Activated gamma-delta T cell treated with Interleukin-2 at 50 U/mL for 16 hours (primary cell): ENCODE measurements around the gene OGDH.
A peak's percentile ranks its signal among the peaks of the same experiment; 100 is the strongest.
"Not testable (repeated sequence)": the region's sequence is repeated elsewhere in the genome, so short reads cannot be mapped to it uniquely, and the experiment has no call there.

Source experiments
- DNase-seq: peaks from one replicate; pipeline ENCODE4 v3.0.0-alpha.2; 2020

Gene OGDH

DNA sequence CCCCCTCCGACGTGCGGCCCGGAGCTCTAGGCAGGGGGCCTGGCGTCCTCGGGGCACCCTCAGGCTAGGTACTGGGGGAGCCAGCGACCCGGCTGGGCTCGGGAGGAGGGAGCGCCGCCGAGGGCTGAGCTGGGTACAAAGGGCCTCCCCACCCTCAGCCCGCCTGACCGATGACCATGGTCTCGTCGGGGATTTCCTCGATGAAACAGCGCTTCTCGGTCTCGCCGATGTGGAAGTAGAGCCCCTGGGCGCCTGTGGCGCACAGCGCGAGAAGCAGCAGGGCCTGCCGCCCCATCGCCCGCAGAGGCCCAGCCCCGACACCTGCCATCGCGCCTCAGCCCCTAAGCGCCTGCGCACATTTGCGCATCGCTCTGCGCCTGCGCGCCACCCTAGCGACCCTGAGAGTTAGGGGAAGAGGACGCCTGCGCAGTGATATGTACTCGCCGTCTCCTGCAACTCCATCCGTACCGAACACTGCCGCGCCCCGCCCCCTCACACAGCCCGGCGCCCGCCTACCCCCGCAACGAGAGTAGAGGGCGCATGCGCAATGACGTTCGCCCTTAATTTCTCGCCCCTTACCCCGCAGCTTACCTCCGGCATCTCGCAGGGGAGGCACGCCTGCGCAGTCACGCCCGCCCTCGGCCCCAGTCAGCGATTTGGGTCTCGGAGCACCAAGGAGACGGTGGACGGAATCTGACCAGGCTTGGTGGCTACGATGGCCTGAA lies 24.4 kb upstream of the OGDH start, which contains the start of gene TMED4:
Gene TMED4 (minus strand): TSS at position 353 of the 725 bp plus-strand sequence. CDS start 25 bp downstream, at position 328.
- DNase-seq: peak; percentile 100

DNA sequence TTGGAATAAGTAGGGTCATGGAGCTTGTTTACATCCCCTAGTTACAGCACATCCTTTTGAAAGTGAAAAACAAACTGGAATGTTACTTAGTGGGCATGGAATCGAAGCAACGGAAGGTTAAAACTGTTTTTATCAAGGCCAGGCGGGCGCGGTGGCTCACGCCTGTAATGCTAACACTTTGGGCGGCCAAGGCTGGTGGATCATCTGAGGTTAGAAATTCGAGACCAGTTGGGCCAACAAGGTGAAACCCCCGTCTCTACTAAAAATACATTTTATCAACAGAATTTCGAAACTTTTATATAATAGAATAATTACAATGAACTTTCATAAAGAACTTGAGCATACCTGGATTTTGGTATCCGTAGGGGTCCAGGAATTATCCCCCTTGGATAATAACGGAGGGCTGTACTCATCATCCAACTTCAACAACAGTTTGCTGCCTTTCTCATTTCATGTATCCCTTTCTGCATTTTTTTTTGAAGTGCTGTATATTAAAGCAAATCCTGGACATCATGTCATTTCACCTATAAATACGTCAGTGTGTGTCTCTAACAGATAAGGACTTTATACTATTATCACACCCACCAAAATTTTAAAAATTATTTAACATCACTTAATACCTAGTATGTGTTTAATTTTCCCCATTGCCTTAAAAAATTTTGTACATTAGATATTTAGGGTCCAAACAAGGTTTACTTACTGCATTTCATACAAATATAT lies 23.1 kb upstream of the OGDH start:
- no peak for DNase-seq

DNA sequence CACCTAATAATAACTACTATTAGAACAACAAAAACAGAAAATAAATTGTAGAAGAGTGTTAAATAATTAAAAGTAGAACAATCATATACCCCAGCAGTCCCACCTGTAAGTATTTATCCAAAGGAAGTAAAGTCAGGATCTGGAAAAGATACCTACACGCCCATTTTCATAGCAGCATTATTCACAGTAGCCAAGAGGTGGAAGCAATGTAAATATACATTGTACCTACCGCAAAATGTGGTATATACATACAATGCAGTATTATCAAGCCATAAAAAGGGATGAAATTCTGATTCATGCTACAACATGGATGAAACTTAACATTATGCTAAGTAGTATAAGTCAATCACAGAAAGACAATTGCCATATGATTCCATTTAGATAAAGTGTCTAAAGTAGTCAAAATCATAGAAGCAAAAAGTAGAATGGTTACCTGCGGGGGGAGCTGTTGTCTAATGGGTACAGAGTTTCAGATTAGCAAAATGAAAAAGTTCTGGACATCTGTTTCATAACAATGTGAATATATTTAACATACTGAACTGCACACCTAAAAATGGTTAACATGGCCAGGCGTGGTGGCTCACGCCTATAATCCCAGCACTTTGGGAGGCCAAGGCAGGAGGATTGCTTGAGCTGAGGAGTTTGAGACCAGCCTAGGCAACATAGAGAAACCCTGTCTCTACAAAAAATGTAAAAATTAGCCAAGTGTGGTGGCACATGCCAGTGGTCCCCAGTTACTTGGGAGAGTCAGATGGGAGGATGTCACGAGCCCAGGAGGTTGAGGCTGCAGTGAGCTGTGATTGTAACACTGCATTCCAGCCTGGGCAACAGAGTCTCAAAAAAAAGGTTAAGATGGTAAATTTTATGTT lies 18.4 kb upstream of the OGDH start:
- peak; percentile 68 for DNase-seq

DNA sequence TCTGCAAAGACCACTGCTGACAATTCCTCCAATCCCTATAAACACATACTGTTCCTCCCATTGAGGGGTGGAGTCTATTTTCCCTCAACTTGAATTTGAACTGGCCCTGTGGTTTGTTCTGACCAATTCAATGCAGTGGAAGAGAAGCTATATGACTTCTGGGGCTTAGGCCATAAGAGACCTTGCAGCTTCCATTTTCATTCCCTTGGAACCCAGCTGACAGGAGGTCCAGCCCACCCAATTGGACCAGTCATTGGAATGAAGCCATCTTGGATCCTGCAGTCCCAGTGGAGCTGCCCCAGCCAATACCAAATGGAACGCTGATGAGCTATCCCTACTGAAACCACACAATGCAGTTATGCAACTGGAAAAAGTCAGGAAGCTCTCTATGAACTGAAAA lies 15.5 kb upstream of the OGDH start:
- no peak for DNase-seq

DNA sequence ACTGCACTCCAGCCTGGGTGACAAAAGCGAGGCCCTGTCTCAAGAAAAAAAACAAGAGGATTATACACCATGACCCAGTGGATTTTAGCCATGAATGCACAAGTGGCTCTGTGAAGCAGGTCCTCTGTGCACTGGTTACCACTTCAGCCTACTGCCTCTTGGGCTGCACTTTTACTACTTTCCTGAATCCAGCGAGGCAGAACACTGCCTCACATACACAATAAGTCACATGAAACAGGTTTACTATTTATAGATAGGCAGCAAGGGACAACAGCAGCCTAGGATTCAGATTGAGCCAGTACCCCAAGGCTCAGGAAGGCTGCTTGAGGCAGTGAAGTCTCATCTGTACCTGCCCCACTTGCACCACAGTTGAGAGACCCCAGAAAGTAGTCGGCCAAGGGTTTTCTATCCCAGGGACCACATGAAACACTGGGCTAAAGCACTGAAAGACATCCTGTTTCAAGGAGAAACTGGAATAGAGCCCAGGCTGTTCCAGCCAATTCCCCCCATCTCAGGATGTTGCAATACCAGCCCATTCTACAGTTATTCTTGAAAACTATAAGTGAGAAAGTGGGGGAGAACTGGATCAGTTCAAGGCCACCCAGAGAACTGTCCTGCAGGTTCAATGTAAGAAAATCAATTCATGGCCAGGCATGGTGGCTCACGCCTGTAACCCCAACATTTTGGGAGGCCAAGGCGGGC lies 10.3 kb upstream of the OGDH start:
- no peak for DNase-seq

DNA sequence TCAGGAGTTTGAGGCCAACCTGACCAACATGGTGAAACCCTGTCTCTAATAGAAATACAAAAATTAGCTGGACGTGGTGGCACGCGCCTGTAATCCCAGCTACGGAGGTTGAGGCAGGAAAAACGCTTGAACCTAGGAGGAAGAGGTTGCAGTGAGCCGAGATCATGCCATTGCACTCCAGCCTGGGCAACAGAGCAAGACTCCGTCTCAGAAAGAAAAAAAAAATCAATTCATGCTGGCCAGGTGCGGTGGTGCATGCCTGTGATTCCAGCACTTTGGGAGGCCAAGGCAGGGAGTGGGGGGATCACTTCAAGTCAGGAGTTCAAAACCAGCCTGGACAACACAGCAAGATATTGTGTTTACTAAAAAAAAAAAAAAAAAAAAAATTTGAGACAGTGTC lies 9.2 kb upstream of the OGDH start:
- DNase-seq: not testable (repeated sequence)

DNA sequence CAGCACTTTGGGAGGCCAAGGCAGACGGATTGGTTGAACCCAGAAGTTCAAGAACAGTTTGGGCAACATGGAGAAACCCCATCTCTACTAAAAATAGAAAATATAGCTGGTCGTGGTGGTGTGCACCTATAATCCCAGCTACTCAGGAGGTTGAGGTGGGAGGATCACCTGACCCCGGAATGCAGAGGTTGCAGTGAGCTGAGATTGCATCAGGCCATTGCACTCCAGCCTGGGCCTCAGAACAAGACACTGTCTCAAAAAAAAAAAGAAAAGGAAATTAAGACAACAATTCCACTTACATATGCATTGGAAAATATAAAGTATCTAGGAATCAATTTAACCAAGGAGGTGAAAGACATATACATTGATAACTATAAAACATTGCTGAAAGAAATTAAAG lies 7.2 kb upstream of the OGDH start:
- no peak for DNase-seq

DNA sequence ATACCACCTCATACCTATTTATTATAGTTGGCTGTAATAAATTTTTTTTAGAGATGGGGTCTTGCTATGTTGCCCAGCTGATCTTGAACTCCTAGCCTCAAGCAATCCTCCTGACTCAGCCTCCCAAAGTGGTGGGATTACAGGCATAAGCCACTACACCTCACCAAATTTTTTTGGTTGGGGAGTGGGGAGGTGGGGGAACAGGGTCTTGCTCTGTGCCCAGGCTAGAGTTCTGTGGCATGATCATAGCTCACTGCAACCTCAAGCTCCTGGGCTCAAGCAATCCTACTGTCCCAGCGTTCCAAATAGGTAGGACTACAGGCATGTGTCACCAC lies 3.9 kb upstream of the OGDH start:
- DNase-seq: no peak

DNA sequence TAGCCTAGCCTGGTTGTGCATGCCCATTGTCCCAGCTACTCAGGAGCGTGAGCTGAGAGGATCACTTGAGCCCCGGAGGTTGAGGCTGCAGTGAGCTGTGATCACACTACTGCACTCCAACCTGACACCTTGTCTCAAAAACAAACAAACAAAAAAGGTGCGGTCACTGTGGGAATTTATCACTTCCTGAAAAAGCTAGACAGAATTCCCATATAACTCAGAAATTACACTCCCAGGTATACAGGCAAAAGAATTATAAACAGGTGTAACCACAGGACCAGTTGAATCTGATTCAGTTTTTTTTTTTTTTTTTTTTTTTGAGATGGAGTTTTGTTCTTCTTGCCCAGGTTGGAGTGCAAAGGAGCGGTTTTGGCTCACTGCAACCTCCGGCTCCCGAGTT lies 3.2 kb upstream of the OGDH start:
- DNase-seq: no peak

DNA sequence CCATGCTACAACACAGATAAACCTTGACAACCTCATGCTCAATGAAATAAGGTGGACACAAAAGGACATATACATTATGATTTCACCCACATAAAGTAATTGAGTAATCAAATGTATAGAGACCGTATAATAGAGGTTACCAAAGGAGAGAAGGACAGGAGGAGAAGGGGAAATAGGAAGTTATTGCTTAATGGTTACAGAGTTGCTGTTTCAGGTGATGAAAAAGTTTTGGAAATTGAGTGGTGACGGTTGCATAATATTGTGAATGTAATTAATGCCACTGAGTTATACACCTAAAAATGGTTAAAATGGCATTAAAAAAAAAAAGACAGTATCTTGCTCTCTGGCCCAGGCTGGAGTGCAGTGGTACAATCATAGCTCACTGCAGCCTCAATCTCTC lies 1.5 kb upstream of the OGDH start:
- no peak for DNase-seq

DNA sequence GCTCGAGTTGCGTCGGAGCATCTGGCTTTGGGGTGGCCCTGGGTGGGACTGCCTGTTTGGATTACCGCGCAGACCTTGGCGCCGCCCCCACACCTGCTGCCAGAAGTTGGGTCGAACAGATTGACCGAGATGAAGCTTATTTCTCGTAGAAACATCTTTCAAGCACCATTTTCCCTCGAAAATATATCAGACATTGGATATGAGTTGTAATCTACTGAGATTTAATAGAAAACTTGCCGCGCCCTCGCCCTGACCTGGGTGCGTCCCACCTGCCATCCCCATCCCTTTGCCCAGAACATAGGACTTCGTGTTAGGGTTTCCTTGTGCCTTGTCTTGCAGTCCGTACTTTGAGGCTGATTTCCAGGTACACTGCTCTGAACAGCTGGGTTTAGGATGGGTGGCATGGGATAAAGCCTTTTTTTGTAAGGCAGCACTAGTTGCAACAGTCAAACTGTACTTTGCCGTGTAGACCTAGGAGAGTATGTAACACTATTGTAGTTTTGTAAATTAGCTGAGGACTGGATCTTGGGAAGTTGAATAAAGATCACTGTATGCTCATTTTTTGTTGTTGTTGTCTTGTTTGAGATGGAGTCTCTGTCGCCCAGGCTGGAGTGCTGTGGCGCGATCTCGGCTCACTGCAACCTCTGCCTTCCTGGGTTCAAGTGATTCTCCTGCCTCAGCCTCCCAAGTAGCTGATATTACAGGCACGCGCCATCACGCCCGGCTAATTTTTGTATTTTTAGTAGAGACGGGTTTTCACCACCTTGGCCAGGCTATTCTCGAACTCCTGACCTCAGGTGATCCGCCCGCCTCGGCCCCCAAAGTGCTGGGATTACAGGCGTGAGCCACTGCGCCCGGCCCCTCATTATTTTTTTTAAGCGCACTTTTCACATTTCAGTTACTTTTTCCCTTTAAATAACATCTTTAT lies 978 bp downstream of the OGDH start:
- DNase-seq: no peak

DNA sequence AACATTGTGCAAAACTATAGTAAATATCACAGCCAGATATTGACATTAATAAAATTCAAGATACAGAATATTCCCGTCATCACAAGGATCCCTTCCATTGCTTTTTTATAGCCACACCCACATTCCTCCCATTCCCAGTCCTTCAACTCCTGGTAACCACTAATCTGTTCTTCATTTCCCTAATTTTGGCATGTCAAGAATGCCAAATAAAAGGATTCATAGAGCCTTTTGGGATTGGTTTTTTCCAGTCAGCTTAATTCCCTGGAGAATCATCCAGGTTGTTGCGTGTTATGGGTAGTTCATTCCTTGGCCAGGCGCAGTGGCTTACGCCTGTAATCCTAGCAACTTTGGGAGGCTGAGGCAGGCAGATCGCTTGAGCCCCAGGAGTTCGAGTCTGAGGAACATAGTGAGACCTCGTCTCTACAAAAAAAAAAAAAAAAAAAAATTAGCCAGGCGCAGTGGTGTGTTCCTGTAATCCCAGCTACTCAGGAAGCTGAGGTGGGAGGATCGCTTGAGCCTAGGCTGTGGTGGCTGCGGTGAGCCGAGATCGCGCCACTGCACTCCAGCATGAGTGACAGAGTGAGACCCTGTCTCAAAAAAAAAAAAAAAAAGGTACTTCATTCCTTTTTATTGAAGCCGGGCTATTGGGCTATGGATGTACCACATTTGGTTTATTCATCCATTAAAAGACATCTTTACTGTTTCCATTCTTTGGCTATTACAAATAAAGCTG lies 2.7 kb downstream of the OGDH start:
- no peak for DNase-seq

DNA sequence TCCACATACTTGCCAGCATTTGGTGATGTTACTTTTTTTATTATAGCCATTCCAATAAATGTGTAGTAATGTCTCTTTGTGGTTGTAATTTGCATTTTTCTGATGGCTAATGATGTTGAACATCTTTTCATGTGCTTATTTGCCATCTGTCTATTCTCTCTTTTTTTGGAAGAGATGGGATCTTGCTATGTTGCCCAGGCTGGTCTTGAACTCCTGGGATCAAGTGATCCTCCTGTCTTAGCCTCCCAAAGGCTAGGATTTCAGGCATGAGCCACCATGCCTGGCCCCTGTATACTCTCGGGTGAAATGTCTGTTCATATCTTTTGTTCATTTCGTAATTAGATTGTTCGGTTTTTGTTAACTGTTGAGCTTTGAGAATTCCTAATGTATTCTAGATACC lies 3.4 kb downstream of the OGDH start:
- no peak for DNase-seq

DNA sequence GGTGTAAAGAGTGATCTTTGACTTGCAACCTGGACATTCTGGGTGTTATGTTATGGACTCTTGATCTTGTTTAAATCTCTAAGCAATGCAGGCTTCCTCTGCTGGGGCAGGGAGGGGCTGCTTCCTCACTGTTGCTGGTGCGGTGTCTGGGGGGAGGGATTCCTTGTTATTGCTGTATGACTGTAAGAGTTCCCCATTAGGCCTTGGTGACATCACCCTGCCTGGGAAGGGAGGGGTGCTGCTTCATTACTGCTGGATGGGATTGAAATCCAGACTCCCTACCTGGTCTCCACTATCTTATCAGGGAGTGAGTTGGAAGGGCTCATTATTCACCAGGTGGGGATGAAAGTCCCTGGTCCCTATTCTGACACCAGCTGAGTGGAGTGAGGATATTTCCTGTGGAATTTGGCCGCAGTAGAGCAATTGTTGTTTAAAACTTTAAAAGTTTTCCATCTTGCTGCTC lies 8.8 kb downstream of the OGDH start:
- no peak for DNase-seq

DNA sequence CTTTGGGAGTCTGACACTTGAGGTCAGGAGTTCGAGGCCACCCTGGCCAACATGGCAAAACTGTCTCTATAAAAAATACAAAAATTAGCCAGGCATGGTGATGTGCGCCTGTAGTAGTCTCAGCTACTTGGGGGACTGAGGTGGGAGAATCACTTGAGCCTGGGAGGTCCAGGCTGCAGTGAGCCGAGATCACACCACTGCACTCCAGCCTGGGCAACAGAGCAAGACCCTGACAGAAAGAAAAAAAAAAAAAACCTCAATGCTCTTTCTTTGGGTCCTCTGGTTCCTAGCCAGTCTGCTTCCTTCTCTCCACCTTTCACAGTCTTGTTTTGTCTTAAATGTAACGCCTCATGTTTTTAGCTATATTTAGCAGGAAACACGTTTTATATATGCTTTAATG lies 9.4 kb downstream of the OGDH start:
- no peak for DNase-seq

DNA sequence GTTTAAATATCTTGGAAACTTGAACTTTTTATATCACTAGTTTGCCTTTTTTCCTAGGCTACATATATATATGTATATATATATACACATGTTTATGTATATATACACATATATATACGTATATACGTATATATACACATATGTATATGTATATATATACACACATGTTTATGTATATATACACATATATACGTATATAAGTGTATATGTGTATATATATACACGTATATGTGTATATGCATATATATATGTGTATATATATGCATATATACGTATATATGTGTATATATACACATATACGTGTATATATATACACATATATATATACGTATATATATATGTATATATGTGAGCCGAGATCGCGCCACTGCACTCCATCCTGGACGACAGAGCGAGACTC lies 10.1 kb downstream of the OGDH start:
- no peak for DNase-seq

DNA sequence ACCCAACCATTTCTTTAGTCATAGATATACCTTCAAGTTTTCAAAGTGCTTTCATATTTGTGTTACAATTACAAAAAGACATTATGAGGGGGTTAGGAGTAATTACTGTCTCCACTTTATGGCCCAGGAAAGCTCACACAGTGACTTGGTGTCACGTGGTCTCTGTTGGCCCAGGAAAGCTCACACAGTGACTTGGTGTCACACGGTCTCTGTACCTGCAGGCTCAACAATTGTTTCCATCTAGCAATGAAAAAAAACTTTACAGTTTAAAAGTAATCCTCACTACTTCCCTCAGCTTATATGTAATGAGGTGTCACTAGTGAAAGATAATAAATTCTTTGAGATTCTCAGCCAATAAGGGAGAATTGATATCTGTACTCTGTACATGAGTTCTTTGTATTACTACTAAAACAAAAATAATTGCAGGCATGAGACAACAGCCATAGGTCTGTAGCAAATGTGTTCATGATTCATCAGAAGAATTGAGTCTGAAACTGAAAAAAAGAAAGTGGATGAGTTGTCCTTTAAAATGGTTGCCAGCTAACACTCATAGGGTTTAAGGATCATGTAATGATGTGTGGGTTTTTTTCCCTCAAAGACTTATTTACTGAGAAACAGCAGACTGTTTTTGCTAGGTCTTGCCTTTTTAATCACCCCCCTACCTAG lies 10.9 kb downstream of the OGDH start:
- no peak for DNase-seq

DNA sequence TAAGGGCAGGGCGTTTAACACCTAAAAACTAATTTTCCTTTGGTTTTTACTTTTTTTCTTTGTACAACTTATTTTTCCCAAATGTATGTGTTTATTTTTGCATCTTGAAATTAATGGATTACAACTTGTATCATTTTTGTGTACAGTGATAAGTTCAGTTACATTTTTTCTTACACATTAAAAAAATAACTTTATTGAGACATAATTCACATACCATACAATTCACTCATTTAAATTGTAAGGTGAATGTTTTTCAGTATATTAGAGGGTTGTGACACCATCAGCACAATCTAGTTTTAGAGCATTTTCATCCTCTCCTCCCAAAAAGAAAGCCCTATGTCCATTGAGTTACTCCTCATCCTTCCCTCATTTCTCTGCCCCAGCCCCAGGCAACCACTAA lies 11.6 kb downstream of the OGDH start:
- no peak for DNase-seq

DNA sequence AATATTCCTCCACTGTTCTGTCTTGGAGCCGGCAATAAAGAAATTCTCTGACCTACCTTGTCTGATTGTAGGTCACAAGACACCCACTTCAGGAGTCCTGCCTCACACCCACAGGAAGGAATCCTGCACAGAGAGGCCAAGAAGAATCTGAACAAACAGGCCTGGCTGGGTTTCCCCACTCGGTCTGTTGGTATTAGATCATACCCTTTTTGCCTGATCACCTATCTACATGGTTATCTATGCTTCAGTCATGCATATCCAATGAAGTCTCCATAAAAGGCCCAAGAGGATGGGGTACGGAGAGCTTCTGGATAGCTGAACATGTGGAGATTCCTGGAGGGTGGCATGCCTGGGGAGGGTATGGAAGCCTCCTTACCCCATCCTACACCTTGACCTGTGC lies 12.3 kb downstream of the OGDH start:
- no peak for DNase-seq

DNA sequence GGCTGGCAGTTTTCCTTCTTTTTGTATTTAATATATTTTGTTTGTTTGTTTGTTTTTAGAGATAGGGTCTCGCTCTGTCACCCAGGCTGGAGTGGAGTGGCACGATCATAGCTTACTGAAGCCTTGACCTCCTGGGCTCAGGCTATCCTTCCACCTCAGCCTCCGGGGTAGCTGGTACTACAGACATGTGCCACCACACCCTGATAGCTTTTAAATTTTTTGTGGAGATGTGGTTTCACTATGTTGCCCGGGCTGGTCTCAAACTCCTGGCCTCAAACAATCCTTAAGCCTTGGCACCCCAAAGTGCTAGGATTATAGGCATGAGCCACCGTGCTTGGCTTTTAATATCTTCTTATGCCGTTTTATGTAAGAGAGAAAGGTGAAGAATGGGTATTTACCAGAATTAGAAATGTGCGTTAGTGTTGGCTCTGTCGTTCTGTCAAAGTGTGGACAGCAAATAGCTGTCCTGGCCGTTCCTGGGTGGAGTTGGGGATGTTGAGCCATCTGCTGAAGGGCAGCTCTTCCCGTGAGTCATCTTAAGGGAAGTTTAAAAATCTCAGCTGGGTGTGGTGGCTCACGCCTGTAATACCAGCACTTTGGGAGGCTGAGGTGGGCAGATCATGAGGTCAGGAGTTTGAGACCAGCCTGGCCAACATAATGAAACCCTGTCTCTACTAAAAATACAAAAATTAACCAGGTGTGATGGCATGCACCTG lies 14.8 kb downstream of the OGDH start:
- no peak for DNase-seq
